ENCODE measurements around the gene KBTBD7.

Gene KBTBD7

GRCh38 chr13:41193919-41194824, at the start of gene KBTBD7:
Gene KBTBD7 (minus strand): TSS chr13:41194569. CDS start chr13:41194257, 312 bp downstream.
- peak; percentile 94 for DNase-seq

- DNase-seq, result no peak
These were observed 47.3 kb upstream of the KBTBD7 start for GRCh38 chr13:41241626-41242025.

- DNase-seq, result no peak
These were observed 42.0 kb upstream of the KBTBD7 start for GRCh38 chr13:41236369-41236768.

- no peak for DNase-seq
These were observed 38.5 kb upstream of the KBTBD7 start for GRCh38 chr13:41232578-41233480.

- DNase-seq, result no peak
These were observed 37.4 kb upstream of the KBTBD7 start for GRCh38 chr13:41231786-41232185.

GRCh38 chr13:41231025-41231677, 36.8 kb upstream of the KBTBD7 start:
- DNase-seq, result no peak

GRCh38 chr13:41229356-41229755, 35.0 kb upstream of the KBTBD7 start:
- no peak for DNase-seq

GRCh38 chr13:41224113-41225110, 30.0 kb upstream of the KBTBD7 start:
- no peak for DNase-seq

- peak; percentile 58 for DNase-seq
These were observed 28.0 kb upstream of the KBTBD7 start for GRCh38 chr13:41222259-41222852.

- no peak for DNase-seq
These were observed 26.0 kb upstream of the KBTBD7 start for GRCh38 chr13:41220401-41220800.

GRCh38 chr13:41216160-41216559, 21.8 kb upstream of the KBTBD7 start:
- DNase-seq, result no peak

- DNase-seq, result no peak
These were observed 19.6 kb upstream of the KBTBD7 start for GRCh38 chr13:41213919-41214318.

- DNase-seq, result no peak
These were observed 18.9 kb upstream of the KBTBD7 start for GRCh38 chr13:41213316-41213715.

GRCh38 chr13:41212881-41213280, 18.5 kb upstream of the KBTBD7 start:
- no peak for DNase-seq

- DNase-seq, result no peak
These were observed 16.7 kb upstream of the KBTBD7 start for GRCh38 chr13:41211062-41211461.

GRCh38 chr13:41206467-41206866, 12.1 kb upstream of the KBTBD7 start:
- no peak for DNase-seq

GRCh38 chr13:41203810-41204209, 9.4 kb upstream of the KBTBD7 start:
- no peak for DNase-seq

GRCh38 chr13:41200126-41200525, 5.8 kb upstream of the KBTBD7 start:
- DNase-seq, result no peak

GRCh38 chr13:41199526-41199925, 5.2 kb upstream of the KBTBD7 start:
- DNase-seq, result no peak

- no peak for DNase-seq
These were observed 4.7 kb upstream of the KBTBD7 start for GRCh38 chr13:41199079-41199478.

GRCh38 chr13:41196620-41197019, 2.3 kb upstream of the KBTBD7 start:
- no peak for DNase-seq

All from stimulated activated CD8-positive, alpha-beta memory T cell treated with anti-CD3 and anti-CD28 coated beads, Interleukin-4, amount 100 ng/mL, for 48 hours (primary cell).